SK-N-SH (cell line): ENCODE data around the gene TM9SF2.

Experiments
- ELF1 ChIP-seq: IDR thresholded peaks from 2 replicates; pipeline ENCODE4 v1.4.0; 2012
- EZH2phosphoT487 ChIP-seq: fragments of 200-600 bp; sonication (generic); IDR thresholded peaks from 2 replicates; pipeline ENCODE4 v1.6.1; 2017; ENCODE audit warnings: low read depth, mixed run types, mild to moderate bottlenecking, antibody characterized with exemption, moderate library complexity, borderline replicate concordance
- GABPA ChIP-seq: IDR thresholded peaks from 2 replicates; pipeline ENCODE4 v1.4.0; 2012; ENCODE audit warnings: low read depth, mild to moderate bottlenecking
- JUND ChIP-seq: IDR thresholded peaks from 2 replicates; pipeline ENCODE4 v1.4.0; 2012
- NRF1 ChIP-seq: IDR thresholded peaks from 2 replicates; pipeline ENCODE4 v1.6.1; 2012; ENCODE audit warnings: low read depth, mild to moderate bottlenecking, low read length
- POLR2AphosphoS5 ChIP-seq: IDR thresholded peaks from 2 replicates; pipeline ENCODE4 v1.6.1; 2012; ENCODE audit warnings: low read depth, low read length
- RAD21 ChIP-seq: IDR thresholded peaks from 2 replicates; pipeline ENCODE4 v1.6.1; 2012; ENCODE audit warnings: mild to moderate bottlenecking, low read length
- RCOR1 ChIP-seq: fragments of 150-350 bp; IDR thresholded peaks from 2 replicates; pipeline ENCODE4 v1.6.1; 2017; ENCODE audit warnings: antibody characterized with exemption, low read length
- SIN3A ChIP-seq: IDR thresholded peaks from 2 replicates; pipeline ENCODE4 v1.6.1; 2012; ENCODE audit warnings: low read depth, mild to moderate bottlenecking, low read length, moderate library complexity, borderline replicate concordance
- TAF1 ChIP-seq: IDR thresholded peaks from 2 replicates; pipeline ENCODE4 v1.6.1; 2012; ENCODE audit warnings: low read depth, mild to moderate bottlenecking, low read length, moderate library complexity, borderline replicate concordance
- TCF12 ChIP-seq: IDR thresholded peaks from 2 replicates; pipeline ENCODE4 v1.4.0; 2012
- TF ChIP-seq, protein P1 (sequence below): fragments of 200-600 bp; sonication (generic); IDR thresholded peaks from 2 replicates; pipeline ENCODE4 v1.6.1; 2017; ENCODE audit warnings: antibody characterized with exemption, mild to moderate bottlenecking, moderate library complexity

DNA sequence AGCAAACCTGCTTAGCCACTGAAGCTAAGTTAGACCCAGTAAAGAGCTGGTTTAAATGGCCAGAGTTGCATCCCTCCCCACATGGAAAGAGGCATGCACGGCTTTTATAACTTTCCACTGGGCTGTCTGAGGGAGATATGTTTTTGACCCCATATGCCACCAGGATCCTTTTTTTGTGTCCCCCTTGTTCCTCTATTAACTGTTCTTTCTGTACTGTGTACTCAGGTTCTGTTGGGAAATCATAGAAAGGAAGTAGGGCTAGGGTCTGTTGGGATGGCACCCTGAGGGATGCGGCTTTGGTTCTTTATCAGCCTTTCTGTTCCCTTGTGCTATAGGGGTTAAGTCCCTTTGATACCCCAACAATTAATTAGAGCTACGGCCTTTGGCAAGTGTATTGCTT lies 12.2 kb upstream of the TM9SF2 start:
- no peak for TF ChIP-seq EZH2phosphoT487
- TF ChIP-seq RCOR1 = no peak
- TF ChIP-seq, protein P1, sequence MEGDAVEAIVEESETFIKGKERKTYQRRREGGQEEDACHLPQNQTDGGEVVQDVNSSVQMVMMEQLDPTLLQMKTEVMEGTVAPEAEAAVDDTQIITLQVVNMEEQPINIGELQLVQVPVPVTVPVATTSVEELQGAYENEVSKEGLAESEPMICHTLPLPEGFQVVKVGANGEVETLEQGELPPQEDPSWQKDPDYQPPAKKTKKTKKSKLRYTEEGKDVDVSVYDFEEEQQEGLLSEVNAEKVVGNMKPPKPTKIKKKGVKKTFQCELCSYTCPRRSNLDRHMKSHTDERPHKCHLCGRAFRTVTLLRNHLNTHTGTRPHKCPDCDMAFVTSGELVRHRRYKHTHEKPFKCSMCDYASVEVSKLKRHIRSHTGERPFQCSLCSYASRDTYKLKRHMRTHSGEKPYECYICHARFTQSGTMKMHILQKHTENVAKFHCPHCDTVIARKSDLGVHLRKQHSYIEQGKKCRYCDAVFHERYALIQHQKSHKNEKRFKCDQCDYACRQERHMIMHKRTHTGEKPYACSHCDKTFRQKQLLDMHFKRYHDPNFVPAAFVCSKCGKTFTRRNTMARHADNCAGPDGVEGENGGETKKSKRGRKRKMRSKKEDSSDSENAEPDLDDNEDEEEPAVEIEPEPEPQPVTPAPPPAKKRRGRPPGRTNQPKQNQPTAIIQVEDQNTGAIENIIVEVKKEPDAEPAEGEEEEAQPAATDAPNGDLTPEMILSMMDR = no peak
- no peak for TF ChIP-seq TAF1
- TF ChIP-seq POLR2AphosphoS5 = no peak
- no peak for TF ChIP-seq JUND
- TF ChIP-seq GABPA = no peak
- no peak for TF ChIP-seq ELF1
- TF ChIP-seq TCF12 = no peak
- no peak for TF ChIP-seq RAD21
- TF ChIP-seq SIN3A = no peak
- TF ChIP-seq NRF1 = no peak
